ENCODE data around the gene KIAA1210. TPM values are rescaled to one million over a fixed set of nuclear protein-coding genes. Genes with fewer than 3 reads are reported as not detected.
A peak's percentile ranks its signal among the peaks of the same experiment; 100 is the strongest.

Gene KIAA1210
- not detected in 2 replicates for total RNA-seq

DNA sequence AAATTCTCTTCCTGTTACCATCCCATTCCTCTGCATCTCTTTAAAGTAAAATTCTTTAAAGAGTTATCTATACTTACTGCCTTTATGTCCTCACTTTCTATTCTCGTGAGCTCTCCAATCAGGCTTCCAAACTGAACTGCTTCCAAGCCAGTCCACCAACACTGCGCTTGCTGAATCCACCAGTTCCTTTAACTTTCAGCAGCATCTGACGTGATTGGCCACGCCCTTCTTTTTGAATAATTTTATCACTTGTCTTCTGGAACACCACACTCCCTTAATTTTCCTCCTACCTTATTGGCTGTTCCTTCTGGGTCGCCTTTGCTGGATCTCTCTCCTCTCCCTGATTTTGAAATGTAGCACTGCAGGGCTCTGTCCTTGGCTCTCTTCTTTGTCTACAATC is at the start of gene KIAA1210:
KIAA1210 (minus strand) TSS at position 163 of the 400 bp plus-strand sequence. CDS start 4,170 bp downstream, outside the sequence.
- TF ChIP-seq, protein P1, sequence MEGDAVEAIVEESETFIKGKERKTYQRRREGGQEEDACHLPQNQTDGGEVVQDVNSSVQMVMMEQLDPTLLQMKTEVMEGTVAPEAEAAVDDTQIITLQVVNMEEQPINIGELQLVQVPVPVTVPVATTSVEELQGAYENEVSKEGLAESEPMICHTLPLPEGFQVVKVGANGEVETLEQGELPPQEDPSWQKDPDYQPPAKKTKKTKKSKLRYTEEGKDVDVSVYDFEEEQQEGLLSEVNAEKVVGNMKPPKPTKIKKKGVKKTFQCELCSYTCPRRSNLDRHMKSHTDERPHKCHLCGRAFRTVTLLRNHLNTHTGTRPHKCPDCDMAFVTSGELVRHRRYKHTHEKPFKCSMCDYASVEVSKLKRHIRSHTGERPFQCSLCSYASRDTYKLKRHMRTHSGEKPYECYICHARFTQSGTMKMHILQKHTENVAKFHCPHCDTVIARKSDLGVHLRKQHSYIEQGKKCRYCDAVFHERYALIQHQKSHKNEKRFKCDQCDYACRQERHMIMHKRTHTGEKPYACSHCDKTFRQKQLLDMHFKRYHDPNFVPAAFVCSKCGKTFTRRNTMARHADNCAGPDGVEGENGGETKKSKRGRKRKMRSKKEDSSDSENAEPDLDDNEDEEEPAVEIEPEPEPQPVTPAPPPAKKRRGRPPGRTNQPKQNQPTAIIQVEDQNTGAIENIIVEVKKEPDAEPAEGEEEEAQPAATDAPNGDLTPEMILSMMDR (IDR thresholded peaks at IDR 0.05; ENCODE audit: insufficient read depth, low read depth, low read length) = no peak
- DNase-seq (ENCODE audit: low read depth) = no peak
- H3K4me3 ChIP-seq (ENCODE audit: low read depth, low read length) = no peak within 1 kb of the TSS

DNA sequence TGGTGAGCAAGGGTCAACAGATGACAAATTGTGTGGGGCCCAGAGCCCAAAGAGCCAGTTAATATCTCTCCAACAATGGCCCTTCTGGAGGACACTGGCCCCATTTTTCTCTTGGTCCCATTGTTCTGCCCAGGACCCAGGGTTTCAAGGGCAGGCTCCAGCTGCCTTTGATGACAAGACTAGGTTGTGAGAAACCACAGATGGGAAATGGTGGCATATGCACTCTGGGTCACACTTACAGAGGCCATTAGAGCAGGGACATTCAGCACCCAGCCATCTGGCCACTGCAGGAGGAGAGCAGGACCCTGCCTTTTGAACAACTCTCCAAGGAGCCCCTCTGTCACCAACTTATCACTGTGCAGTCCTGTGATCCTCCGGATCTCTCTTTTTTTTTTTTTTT is 49.7 kb upstream of the KIAA1210 start:
- no peak overlapping the region for H3K4me3 ChIP-seq (ENCODE audit: low read depth, low read length)
- DNase-seq (ENCODE audit: low read depth) = no peak
- TF ChIP-seq, protein P1 (IDR thresholded peaks at IDR 0.05; ENCODE audit: insufficient read depth, low read depth, low read length) = no peak

DNA sequence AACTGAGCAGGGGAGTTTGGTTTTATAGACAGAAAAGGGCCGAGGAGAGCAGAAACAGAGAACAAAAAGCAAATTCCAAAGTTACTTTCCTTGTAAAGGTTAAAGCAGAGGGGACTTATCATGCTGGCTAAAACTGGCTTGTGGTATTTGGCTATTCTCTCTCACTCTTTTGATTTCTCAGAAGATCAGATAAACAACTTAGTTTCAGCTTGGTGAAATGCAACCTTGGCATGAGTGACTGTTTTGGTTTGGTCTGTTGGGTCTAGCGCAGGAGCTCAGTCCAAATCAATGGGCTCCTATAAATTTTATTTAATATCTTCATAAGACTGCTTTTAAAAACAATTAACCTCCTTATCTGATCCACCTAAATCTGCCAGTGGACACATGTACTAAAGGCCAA is 47.3 kb upstream of the KIAA1210 start:
- DNase-seq (ENCODE audit: low read depth) = no peak
- H3K4me3 ChIP-seq (ENCODE audit: low read depth, low read length) = no peak overlapping the region
- TF ChIP-seq, protein P1 (IDR thresholded peaks at IDR 0.05; ENCODE audit: insufficient read depth, low read depth, low read length) = no peak

- no peak overlapping the region for H3K4me3 ChIP-seq (ENCODE audit: low read depth, low read length)
- DNase-seq (ENCODE audit: low read depth) = no peak
- TF ChIP-seq, protein P1 (IDR thresholded peaks at IDR 0.05; ENCODE audit: insufficient read depth, low read depth, low read length) = no peak
Observed at GRCh38 chrX:119168104-119168503, 40.5 kb upstream of the KIAA1210 start.

- no peak for DNase-seq (ENCODE audit: low read depth)
- H3K4me3 ChIP-seq (ENCODE audit: low read depth, low read length) = no peak overlapping the region
- TF ChIP-seq, protein P1 (IDR thresholded peaks at IDR 0.05; ENCODE audit: insufficient read depth, low read depth, low read length) = no peak
Observed at GRCh38 chrX:119158226-119158625, 30.6 kb upstream of the KIAA1210 start.

DNA sequence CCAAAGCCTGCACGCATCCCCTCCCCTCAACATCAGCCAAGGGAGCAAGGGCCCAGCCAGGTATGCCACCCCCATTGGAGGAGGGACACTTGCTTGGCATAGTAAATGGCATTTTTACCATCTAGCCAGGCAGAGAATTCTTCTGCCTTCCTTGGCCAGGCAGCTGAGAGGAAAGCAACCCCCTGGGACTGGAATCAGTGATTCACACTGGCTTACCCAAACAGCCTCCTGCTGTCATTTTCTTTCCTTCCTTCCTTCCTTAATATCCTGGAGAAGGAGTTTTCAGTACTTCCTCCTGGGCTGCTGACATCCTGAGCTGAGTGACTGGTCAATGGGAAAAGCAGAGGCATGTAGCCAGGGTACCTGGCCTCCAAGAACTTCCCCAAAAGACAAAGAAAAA is 28.6 kb upstream of the KIAA1210 start:
- no peak for DNase-seq (ENCODE audit: low read depth)
- TF ChIP-seq, protein P1 (IDR thresholded peaks at IDR 0.05; ENCODE audit: insufficient read depth, low read depth, low read length) = no peak
- no peak overlapping the region for H3K4me3 ChIP-seq (ENCODE audit: low read depth, low read length)

- peak; percentile 19 for DNase-seq (ENCODE audit: low read depth)
- no peak overlapping the region for H3K4me3 ChIP-seq (ENCODE audit: low read depth, low read length)
- TF ChIP-seq, protein P1 (IDR thresholded peaks at IDR 0.05; ENCODE audit: insufficient read depth, low read depth, low read length) = no peak
Observed at GRCh38 chrX:119155416-119156035, 27.9 kb upstream of the KIAA1210 start.

Measured in fibroblast of villous mesenchyme (primary cell).